DMS153 treated with DMSO at 0.1 percent for 48 hours (cell line): ENCODE results near the gene HEATR1.
"Not testable (repeated sequence)": the region's sequence is repeated elsewhere in the genome, so short reads cannot be mapped to it uniquely, and the experiment has no call there.

Source experiments
- DNase-seq: peaks from one replicate; lab custom pipeline; 2025; ENCODE audit not compliant: unreplicated experiment; lab: John Stamatoyannopoulos, UW

The HEATR1 gene

GRCh38 chr1:236511735-236512418 lies 92.4 kb downstream of the HEATR1 start:
- DNase-seq: no peak

DNA sequence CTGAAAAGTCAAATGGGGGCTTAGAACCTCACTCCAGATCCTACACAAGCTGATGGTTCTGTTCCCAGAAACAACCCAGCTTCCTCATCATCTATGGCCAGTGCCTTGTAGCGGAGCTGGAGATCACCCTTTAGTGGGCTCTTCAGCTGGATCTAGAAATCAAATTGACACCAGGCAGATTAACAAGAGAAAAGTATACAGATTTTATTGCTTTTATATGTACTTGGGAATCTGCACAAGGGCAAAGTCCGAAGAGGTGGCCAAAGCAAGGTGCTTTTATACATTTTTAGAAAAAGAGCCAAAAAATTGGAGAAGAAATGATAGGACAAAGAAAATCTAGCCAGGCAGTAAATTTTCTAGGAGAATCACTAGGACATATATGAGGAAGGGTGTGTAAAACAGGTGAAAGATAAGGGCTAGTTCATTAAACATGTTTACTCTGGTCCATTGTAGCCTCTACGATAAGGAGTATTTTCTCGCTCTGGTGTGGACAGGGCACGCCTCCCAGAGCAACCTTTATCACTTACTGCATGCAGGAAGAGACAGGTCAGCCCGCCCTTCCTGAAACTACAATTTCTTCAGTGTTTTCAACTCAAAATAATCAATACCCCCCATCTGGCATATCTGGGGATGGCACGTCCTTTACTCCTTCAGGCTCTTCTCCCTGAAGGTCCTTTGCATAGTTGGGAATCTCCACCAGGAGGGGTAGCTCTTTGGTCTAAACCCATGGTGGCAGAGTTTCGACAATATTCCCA lies 94.5 kb downstream of the HEATR1 start:
- no peak for DNase-seq

GRCh38 chr1:236509203-236509602 lies 95.1 kb downstream of the HEATR1 start:
- DNase-seq: no peak

GRCh38 chr1:236508593-236509027 lies 95.7 kb downstream of the HEATR1 start:
- no peak for DNase-seq

DNA sequence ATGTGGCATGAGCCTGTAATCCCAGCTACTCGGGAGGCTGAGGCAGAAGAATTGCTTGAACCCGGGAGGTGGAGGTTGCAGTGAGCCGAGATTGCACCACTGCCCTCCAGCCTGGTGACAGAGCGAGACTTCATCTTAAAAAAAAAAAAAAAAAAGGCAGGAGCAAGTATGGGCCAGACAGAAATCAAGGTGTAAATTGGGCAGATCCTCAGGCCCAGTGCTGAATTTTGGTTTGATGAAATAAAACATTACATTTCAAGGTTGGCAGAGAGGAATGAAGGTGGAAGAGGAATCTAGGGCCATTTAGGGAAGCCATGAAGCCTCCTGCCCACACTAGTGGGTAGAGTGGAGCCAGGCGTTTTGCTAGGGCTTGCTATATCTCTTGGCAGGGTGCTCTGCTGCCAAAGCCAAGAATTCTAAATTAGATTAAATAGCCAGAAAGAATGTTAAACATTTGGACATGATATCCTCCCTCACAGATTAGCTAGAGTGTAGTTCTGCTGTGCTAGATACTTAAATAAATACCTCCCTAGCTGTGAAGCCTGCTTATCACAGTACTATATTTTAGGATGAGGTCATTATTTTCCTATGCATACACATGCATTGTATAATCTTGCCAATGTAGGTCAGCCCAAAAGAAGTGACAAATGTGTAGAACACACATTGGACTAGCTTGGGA lies 97.2 kb downstream of the HEATR1 start:
- DNase-seq: no peak

- not testable (repeated sequence) for DNase-seq
These were observed 100.0 kb downstream of the HEATR1 start for GRCh38 chr1:236504338-236504737.

DNA sequence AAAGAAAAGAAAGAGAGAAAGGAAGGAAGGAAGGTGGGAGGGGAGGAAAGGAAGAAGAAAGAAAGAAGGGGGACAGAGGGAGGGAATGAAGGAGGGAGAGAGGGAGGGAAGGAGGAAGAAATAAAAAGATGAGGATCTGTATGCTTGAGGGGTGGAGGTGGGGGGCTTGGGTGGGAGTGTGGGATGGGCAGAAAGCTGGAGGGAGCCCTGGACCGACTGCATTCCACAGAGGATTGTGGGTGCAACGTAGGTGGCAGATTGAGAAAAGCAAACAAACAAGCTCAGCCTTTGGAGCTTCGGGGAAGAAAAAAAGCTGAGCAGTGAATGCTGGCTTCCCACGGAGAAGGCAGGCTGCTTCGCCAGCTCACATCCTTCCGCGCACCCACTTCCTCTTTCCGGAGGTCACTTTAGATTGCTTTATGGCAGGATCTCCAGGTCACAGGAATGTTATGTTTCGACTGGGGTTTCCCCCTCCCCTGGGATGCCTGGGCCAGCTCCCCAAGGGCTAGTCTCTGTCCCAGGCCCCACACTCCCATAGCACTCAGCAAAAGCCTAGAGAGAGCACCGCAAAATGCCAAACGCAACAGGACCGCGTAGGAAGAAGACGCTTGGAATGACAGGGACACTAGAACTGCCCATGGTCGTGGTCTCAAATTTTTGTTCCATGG lies 101.2 kb downstream of the HEATR1 start:
- no peak for DNase-seq

DNA sequence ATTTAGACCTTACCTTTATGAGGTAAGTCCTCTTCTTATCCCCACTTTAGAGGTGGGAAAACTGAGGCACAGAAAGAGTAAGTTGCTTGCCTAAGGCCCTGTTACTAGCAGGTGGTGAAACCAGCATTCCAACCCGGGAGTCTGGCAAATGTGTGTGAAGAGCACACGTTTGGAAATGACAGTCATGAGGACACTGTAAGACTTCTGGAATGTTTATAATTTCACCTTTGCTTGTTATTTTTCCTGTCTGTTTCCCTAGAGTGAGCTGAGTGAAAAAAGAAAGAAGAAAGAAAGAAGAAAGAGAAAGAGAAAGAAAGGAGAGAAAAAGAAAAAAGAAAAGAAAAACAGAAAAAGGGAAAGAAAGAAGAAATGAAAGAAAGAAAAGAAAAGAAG lies 101.7 kb downstream of the HEATR1 start:
- DNase-seq: no peak

GRCh38 chr1:236501093-236501492 lies 103.2 kb downstream of the HEATR1 start:
- no peak for DNase-seq
